ENCODE measurements around the gene CREM.

DNA sequence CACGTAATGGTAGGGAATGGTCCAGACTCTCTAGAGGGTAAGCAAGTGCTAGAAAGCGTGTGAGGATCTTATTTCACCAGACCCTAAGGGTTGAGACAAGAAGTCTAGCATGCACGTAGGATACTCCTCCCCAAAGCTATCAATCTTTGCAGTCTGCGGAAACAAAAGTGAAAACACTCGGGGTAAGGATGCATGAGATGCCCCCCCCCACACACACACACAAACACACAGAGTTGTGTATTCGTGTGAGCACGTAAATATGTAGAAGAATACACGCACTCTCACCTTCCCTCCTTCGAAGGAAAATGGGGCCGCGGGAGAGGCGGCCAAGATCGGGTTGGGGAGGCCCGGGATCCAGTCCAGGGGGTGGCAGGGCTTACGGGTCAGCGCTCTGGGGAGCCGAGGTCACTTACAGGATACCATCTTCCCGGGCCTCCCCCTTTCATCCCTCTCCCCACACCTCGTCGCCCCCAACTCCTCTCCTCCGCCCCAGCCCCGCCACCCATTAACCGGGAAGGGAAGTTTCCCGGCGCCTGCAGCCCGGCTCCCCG lies 37.0 kb upstream of the CREM start:
- TF ChIP-seq, protein P1, sequence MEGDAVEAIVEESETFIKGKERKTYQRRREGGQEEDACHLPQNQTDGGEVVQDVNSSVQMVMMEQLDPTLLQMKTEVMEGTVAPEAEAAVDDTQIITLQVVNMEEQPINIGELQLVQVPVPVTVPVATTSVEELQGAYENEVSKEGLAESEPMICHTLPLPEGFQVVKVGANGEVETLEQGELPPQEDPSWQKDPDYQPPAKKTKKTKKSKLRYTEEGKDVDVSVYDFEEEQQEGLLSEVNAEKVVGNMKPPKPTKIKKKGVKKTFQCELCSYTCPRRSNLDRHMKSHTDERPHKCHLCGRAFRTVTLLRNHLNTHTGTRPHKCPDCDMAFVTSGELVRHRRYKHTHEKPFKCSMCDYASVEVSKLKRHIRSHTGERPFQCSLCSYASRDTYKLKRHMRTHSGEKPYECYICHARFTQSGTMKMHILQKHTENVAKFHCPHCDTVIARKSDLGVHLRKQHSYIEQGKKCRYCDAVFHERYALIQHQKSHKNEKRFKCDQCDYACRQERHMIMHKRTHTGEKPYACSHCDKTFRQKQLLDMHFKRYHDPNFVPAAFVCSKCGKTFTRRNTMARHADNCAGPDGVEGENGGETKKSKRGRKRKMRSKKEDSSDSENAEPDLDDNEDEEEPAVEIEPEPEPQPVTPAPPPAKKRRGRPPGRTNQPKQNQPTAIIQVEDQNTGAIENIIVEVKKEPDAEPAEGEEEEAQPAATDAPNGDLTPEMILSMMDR (IDR thresholded peaks at IDR 0.05; ENCODE audit: insufficient read depth, low read length, poor library complexity, severe bottlenecking), result no peak
- TF ChIP-seq EZH2phosphoT487 (conservative IDR thresholded peaks at IDR 0.05; ENCODE audit: low read length), result no peak
